Mononuclear cell (primary cell): Measurements from ENCODE around the gene GALNT8. TPM values are rescaled to one million over a fixed set of nuclear protein-coding genes. Genes with fewer than 3 reads are reported as not detected.

Experiments
- H3K27me3 ChIP-seq: 2 replicates; pipeline ENCODE4 v1.6.0; 2011; ENCODE audit warnings: low read length, control low read depth; ENCODE audit not compliant: insufficient read depth
- H3K4me1 ChIP-seq: 2 replicates; pipeline ENCODE4 v1.5.1; 2011; ENCODE audit warnings: mild to moderate bottlenecking, low read length, control low read depth; ENCODE audit not compliant: insufficient read depth
- H3K4me3 ChIP-seq: 2 replicates; pipeline ENCODE4 v1.5.1; 2011; ENCODE audit warnings: mild to moderate bottlenecking, low read length, moderate library complexity
- H3K9me3 ChIP-seq: 2 replicates; pipeline ENCODE4 v1.5.1; 2011; ENCODE audit warnings: low read depth, mild to moderate bottlenecking, control low read depth, low read length
- total RNA-seq: library from RNA; depleted of rRNA; stranded (reverse); fragments of >200 nt; gene quantifications from one replicate; pipeline ENCODE4 v1.2.3, GENCODE V29; 2012

GALNT8 gene
- total RNA-seq, 1 donor, result 0.42 TPM

GRCh38 chr12:4771172-4771959 lies 51.2 kb downstream of the GALNT8 start:
- Histone ChIP-seq H3K27me3 (peaks cover 9% of the 10 kb centered on the region), H3K4me1 (no peaks in the 10 kb centered on the region), H3K9me3 (no peaks in the 10 kb centered on the region), H3K4me3 (no peak overlapping the region)

GRCh38 chr12:4771960-4772566 lies 51.9 kb downstream of the GALNT8 start:
- H3K4me3 ChIP-seq, result no peak overlapping the region
- H3K4me1 ChIP-seq, result no peaks in the 10 kb centered on the region
- peaks cover 9% of the 10 kb centered on the region for H3K27me3 ChIP-seq

DNA sequence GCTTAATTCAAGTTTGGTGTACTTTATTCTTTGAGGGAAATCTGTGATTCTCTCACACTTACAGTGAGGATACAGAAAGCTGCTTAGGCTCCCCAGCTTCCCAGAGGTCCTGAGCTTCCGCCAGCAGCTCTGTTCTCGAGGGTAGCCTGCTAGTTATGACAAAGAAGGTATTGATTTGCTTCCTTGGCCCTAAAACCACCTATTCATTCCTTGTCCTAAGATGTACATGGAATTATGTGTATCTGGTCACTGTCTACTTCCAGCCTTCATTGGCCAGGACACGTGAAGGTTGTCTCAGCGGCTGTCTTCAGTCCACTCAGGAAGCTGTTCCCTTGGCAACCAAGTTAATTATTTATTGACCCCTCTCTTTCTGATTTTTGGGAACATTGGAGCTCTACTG lies 55.7 kb downstream of the GALNT8 start:
- H3K27me3 ChIP-seq, result peaks cover 13% of the 10 kb centered on the region
- no peaks in the 10 kb centered on the region for H3K9me3 ChIP-seq
- H3K4me3 ChIP-seq, result no peak overlapping the region
- no peaks in the 10 kb centered on the region for H3K4me1 ChIP-seq

More at GRCh38 chr12:4771960-4772566, 51.9 kb downstream of the GALNT8 start:
- no peaks in the 10 kb centered on the region for H3K9me3 ChIP-seq

DNA sequence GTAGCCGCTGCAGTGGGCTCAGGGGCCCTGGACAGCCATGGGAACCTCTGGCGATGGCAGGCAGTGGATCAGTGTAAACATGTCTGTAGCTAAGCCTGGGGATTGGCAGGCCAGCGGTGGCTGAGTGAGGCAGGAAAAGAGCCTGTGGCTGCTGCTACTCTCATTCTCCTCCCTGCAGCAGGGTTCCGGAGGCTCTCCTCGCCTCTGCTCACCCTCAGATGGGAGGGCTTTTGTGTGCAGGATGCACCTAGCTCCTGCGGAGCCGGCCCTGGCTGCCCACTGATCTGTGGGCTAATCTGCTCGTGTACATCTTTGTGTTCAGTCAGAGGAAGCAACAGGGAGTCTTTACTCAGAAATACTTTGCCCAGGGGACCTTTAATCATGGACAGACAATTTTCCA lies 59.5 kb downstream of the GALNT8 start:
- no peaks in the 10 kb centered on the region for H3K4me1 ChIP-seq
- no peaks in the 10 kb centered on the region for H3K9me3 ChIP-seq
- H3K4me3 ChIP-seq, result no peak overlapping the region
- peaks cover 9% of the 10 kb centered on the region for H3K27me3 ChIP-seq

DNA sequence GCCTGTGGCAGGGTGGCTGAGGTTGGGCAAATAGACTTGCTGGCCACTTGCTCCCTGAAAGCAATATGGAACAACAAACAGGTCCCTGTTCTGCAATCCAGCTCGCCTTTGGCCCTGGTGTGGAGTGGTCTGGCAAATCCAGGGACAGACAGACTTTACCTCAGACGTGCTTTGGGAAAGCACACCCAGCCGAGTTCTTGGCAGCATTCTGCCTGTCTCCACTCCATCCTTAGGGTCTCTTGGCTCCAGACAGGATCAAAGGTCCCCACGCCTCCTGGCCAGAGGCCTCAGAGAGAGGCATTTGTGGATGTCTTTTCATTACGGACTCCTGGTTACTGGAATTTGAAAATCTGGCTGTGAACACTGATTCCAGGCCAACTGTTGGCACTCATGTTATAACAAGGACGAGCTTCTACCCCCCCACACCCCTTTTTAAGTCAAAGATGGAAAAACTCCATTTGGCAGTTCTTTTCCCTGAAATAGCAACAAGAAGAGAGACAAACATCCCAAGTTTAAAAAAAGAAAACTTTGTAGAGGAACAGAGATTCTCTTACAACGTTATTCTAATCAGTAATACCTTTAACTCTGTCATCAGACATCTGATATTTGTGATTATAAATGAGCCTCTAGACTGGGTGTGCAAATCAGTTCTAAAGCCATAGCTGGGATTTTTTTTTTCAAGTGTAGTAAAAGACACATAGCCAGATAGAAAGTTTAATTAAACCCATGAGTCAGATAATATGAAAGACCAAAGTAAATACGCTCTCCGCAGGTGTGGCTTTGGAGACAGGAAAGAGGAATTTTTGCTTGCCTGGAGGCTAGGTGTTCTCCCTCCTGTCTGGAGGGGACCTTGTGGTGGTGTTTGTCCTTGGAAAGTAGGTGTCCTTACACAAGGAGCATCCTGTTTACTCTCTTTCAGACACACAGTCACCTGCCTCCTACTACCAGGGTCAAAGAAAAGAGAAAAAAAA lies 60.7 kb downstream of the GALNT8 start:
- Histone ChIP-seq H3K27me3 (peaks cover 7% of the 10 kb centered on the region), H3K4me1 (no peaks in the 10 kb centered on the region), H3K4me3 (no peak overlapping the region), H3K9me3 (no peaks in the 10 kb centered on the region)

- H3K9me3 ChIP-seq, result no peaks in the 10 kb centered on the region
- no peak overlapping the region for H3K4me3 ChIP-seq
- H3K27me3 ChIP-seq, result no peaks in the 10 kb centered on the region
- H3K4me1 ChIP-seq, result no peaks in the 10 kb centered on the region
Observed at GRCh38 chr12:4784404-4785054, 64.3 kb downstream of the GALNT8 start.

GRCh38 chr12:4786795-4787194 lies 66.6 kb downstream of the GALNT8 start:
- H3K4me1 ChIP-seq, result no peaks in the 10 kb centered on the region
- H3K9me3 ChIP-seq, result no peaks in the 10 kb centered on the region
- no peak overlapping the region for H3K4me3 ChIP-seq
- H3K27me3 ChIP-seq, result no peaks in the 10 kb centered on the region

DNA sequence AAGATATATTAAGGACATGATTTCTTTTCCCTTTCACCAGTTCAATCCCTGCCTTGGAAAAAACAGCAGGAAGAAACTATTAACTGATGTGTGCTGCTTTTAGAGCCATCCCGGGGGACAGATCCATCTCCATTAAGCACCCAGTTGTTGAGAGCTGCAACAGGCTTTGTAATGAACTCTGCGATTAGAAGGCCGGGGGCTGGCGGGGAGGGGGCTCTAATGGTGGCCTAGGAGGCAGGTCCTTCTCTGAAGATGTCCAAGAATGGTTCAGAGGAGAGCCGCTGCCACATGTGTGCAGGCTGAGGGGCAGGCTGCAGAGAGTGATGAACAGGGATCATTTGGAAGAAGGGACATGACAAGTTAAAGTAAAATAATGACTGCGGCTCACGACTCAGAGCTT lies 67.8 kb downstream of the GALNT8 start:
- Histone ChIP-seq H3K27me3 (no peaks in the 10 kb centered on the region), H3K4me3 (no peak overlapping the region), H3K9me3 (no peaks in the 10 kb centered on the region), H3K4me1 (no peaks in the 10 kb centered on the region)

DNA sequence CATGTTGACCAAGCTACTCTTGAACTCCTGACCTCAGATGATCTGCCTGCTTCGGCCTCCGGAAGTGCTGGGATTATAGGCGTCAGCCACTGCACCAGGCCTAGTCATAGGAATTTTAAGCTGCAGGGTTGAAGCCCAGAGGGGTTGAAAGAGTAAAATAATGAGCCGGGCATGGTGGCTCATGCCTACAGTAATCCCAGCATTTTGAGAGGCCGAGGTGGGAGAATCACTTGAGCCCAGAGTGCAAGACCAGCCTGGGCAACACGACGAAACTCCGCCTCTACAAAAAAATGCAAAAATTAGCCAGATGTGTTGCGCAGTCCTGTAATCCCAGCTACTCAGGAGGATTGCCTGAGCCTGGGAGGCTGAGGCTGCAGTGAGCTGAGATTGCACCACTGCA lies 69.6 kb downstream of the GALNT8 start:
- Histone ChIP-seq H3K9me3 (no peaks in the 10 kb centered on the region), H3K4me3 (no peak overlapping the region), H3K4me1 (no peaks in the 10 kb centered on the region), H3K27me3 (no peaks in the 10 kb centered on the region)

- Histone ChIP-seq H3K27me3 (no peaks in the 10 kb centered on the region), H3K4me3 (no peak overlapping the region), H3K9me3 (no peaks in the 10 kb centered on the region), H3K4me1 (no peaks in the 10 kb centered on the region)
Observed at GRCh38 chr12:4791497-4791896, 71.3 kb downstream of the GALNT8 start.

GRCh38 chr12:4794491-4794890 lies 74.3 kb downstream of the GALNT8 start:
- peaks cover 14% of the 10 kb centered on the region for H3K27me3 ChIP-seq
- no peak overlapping the region for H3K4me3 ChIP-seq
- no peaks in the 10 kb centered on the region for H3K4me1 ChIP-seq
- no peaks in the 10 kb centered on the region for H3K9me3 ChIP-seq

DNA sequence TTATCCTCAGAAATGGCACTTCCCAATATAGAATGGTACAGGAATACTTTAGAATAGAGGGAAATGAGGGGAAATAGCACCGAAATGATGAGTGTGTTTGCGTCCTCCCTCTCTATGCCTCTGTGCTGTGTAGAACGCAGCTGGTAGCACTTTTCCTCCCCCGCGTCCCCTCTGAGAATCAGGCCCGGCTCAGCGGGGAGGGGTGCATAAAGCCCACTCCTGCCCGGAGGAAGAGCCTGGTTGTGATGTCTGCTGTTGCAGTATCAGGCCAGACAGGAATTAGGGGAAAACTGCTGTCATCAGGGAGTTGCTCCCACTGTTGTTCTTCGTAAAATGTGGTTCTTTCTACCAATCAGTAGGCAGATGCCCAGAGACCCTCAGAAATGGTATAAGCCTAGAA lies 76.0 kb downstream of the GALNT8 start:
- Histone ChIP-seq H3K9me3 (no peaks in the 10 kb centered on the region), H3K27me3 (peaks cover 14% of the 10 kb centered on the region), H3K4me1 (no peaks in the 10 kb centered on the region), H3K4me3 (no peak overlapping the region)

DNA sequence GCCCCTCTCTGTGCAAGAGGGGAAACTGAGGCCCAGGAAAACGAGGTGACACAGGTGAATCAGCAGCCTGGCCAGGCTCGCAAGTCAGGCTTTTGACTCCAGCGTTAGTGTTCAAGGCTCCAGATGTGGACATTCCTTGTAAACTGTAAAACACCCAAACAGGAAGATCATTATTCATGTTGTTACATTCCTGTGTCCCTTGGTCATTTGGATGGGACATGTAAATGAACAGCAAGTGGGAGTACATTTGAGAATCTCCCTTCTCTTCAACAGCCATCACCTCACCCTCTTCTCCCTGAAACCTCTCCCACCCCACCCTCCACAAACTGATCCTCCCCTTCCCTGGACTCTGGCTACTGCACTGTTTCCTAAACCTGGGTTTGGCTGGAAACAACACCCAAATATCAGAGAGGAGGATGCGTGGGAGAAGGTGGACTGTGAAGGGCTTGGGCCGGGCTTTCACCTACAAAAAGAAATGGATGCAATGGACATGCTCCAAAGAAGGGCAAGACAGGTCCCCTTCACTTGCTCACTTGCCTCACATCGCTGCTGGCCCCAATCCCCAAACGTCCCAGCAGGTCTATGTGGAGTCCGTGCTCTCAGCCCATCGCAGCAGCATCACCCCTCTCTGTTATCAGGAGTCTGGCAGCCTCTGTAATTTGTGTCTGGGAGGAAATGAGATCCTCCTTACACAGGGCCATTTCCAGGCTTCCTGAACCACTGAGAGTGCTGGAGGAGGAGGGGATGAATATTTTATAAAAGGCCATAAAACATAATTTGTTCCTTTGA lies 76.7 kb downstream of the GALNT8 start:
- Histone ChIP-seq H3K27me3 (peaks cover 14% of the 10 kb centered on the region), H3K4me1 (no peaks in the 10 kb centered on the region), H3K4me3 (no peak overlapping the region), H3K9me3 (no peaks in the 10 kb centered on the region)

DNA sequence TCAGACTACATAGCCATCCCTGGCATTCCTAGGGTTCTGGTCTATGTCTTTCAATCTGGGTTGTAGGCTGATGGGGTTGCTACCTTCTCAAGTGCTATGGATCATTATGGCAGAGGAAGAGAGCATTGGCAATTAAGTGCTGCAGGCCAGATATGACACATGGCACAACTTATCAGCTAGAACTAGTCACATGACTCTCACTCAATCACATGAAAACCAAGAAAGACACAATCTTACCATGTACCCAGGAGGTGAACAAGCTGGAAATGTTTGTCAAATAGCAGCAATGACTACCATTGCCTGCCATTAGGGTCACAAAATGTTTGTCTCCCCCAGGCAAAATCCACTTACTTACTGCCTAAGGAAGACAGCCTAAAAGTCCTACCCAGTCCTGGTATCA lies 80.4 kb downstream of the GALNT8 start:
- peaks cover 14% of the 10 kb centered on the region for H3K27me3 ChIP-seq
- no peaks in the 10 kb centered on the region for H3K4me1 ChIP-seq
- H3K9me3 ChIP-seq, result no peaks in the 10 kb centered on the region
- H3K4me3 ChIP-seq, result no peak overlapping the region
